GM19238 (cell line): ENCODE measurements around the gene TMEM100.

Experiments
- DNase-seq: peaks from one replicate; pipeline ENCODE4 v3.0.0; 2011; ENCODE audit warnings: low spot score; ENCODE audit not compliant: insufficient read length

Gene TMEM100, protein sequence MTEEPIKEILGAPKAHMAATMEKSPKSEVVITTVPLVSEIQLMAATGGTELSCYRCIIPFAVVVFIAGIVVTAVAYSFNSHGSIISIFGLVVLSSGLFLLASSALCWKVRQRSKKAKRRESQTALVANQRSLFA

DNA sequence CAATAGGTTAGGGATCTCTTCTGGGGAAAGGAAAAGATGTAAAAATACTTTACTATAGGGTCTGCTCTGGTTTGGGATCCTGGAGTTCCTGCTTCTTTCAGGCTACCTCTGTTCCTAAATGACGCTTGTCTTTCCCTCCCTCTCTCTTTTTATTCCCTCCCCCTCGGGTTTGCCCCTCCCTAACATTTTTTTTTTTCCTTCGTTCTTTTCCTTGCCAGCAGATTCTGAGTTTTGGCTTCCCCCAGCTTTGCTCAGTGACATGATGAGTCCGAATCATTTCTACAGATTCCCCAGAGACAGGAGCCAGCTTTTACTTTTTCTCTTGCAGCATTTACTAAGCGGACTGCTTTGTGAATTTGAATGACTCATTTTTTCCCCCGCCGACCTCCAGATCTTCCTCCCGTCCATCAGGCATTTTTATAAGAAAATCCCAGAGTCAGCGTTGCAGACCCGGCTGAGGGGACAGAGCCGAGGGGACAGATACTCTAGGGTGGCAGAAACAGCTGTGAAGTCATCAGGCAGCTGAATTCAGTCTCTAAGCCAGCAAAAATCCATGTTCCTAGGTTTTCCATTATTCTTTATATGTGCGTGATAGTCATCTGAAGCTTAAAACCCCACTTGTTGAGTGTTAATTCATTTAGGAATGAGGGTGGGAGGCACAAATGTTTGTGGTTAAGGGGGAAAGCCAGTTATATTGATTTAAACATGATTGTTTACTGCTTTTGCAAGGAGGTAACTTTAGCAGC, at the start of gene TMEM100:
TMEM100 (minus strand) TSS at position 123 of the 746 bp plus-strand sequence. CDS start 1,794 bp downstream, outside the sequence.
- DNase-seq: no peak

DNA sequence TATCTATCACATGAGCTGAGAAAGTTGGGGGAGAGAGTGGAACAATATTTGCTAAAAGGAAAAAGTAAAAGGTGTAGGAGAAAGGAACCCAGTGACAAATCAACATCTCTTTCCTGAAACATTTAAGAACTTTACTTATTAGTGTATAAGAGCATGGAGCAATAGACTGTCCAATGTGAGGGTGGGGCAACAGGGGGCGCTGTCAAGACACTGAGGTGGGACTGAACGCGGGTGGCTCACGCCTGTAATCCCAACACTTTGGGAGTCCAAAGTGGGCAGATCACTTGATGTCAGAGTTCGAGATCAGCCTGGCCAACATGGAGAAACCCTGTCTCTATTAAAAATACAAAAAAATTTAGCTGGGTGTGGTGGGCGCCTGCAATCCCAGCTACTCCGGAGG, 49.4 kb upstream of the TMEM100 start:
- DNase-seq: no peak

DNA sequence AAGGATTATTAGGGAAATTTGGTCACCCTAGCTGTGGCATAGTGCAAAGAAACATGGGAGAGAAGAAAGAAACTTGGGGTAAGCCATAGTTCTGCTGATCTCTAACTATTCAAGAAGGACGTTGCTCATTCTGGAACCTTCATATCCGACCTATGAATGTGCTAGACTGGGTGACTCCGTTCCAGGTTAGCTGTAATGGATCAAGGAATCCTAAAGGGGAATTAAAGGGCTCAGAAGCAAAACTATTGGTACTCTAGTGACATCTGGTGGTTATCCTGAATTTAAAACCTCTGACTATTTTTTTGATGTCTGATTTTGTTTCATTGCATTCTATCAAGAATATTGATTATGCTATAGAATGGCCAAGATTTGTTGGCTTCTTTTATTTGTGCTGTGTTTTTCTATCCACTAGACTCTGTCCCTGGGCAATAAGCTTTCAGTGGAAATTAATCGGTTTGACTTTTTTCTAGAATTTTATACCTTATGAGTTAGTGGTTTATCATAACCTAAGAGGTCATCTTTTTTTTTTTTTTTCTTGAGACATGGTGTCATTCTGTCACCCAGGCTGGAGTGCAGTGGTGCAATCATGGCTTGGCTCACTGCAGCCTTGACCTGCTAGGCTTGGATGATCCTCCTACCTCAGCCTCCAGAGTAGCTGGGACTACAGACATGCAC, 47.7 kb upstream of the TMEM100 start:
- peak; percentile 7 for DNase-seq

DNA sequence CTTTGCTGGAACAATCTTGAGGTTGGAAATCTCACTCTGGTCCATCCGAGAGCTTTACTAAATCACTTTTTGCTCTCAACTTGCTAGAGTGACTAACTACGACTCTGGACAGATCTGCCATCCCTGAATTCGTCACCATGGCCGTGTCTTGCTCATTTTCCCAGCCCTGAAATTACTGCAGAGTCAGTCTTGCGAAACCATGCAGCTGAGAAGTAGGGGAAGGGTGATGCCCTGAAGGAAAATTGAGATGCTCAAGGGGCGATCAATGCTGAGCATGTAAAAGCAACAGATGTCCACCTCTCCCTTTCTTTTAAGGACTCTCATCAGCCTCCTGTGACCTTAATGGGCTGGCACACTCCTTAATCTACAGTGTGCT, 46.9 kb upstream of the TMEM100 start:
- no peak for DNase-seq

DNA sequence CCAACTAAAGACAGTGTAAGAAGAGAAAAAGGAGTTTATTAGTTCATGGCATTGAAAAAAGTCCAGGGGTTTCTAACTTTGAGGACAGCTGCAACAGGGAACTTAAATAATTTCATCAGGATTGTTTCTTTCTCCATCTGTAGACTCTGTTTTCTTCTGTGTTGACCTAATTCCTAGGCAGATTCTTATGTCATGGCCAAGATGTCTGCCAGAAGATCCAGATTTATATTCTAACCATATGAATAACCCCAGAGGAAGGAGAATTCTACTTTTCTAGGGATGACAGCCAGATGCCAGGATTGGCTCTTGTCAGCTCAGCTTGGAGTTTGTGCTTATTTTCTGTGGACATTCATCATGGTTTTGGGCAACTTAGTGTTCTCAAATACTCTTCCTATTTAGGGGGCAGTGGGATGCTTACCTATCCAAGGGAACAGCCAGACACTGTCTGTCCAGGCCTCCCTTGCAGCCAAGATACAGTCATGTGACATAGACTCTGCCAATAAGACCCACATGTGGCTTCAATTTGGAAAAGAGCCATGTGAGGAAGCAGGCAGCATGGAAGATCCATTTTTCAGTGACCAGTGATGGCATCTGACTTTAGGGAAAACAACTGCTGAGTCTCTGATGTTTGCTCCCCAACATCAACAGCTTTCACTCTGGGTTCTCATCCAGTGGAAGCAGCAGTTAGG, 46.4 kb upstream of the TMEM100 start:
- no peak for DNase-seq

DNA sequence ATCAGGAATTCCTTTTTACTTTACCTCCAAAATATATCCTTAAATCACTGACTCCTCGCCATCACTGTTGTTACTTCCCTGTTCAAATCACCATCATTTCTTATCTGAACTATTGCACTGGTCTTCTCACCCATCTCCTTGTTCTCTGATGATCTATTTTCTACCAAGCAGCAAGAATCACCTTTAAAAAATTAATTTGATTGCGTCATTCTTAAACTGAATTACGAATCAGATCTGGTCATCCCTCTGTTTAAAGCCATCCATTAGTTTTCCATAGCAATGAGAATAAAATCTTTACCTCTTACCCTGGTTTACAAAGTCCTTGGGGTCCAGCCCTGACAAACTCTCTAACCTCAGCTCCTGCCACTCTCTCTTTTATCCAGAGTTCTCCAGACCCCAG, 42.8 kb upstream of the TMEM100 start:
- DNase-seq: no peak

DNA sequence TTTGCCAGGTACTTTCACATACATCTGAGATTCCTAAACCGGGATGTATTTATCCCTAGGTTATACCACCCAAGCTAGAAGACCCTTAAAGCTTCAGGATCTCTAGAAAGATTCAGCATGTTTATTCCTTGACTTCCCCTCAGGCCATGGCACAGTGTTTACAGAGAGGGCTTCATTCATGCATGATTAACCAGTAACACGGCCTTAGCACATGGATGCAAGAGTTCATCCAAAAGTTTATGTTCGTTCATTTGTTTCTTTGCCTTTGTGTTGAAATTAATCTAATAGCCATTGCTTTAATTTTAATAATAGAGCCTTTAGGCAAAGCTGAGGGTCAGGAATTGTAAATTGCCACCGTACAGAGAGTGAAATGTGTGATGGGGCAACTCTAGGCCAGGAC, 41.9 kb upstream of the TMEM100 start:
- no peak for DNase-seq

DNA sequence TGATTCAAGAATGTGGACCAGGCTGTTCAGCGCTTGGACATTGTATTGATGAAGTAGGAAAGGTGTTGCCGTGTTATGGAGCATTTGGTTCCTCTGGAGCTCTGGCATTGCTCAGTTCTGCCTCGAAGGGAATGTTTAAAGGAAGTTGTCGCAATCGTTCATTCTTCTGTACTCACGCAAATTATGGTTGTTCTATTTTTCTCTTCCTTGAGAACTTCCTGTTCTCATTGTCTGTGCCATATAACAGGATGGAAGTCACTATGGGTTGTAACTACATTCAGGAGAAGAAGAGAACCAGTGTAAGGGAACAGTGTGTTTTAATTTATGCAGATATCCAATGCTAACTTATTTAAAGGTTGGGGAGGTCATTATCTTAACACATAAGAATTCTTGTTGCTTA, 41.2 kb upstream of the TMEM100 start:
- no peak for DNase-seq

DNA sequence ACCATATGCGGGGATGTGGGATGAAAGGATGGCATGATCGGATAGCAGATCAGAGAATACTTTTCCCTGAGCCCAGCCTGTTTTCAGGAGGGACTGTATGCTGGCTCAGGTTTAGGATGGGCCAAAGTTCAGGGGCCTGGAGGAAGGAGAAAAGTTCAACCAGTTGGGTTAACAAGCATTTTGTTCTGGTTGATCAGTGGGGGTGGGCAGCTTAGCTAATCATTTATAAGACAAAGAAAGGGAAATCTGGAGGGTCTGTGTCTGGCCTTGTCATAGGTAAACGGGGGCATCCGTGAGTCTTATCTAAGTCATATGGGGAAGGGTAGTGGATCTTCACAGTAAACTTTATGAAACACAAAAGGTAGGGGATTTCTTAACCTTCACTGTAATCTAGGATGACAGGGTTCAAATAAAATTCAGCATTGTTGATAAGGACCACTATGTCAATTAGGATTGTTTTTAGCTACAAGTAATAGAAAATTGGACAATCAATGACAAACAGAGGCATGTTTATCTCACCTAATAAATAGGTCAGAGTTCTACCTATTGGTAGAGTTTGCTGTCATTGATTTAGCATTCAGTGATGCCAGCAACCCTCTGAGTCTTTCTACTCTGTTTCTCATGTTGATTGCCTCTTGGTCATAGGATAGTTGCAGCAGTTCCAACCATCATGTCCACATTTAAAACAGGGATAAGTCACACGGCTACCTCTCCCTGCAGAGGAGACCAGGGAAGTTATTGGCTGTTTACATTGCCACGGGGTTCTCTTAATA, 39.6 kb upstream of the TMEM100 start:
- DNase-seq: no peak

DNA sequence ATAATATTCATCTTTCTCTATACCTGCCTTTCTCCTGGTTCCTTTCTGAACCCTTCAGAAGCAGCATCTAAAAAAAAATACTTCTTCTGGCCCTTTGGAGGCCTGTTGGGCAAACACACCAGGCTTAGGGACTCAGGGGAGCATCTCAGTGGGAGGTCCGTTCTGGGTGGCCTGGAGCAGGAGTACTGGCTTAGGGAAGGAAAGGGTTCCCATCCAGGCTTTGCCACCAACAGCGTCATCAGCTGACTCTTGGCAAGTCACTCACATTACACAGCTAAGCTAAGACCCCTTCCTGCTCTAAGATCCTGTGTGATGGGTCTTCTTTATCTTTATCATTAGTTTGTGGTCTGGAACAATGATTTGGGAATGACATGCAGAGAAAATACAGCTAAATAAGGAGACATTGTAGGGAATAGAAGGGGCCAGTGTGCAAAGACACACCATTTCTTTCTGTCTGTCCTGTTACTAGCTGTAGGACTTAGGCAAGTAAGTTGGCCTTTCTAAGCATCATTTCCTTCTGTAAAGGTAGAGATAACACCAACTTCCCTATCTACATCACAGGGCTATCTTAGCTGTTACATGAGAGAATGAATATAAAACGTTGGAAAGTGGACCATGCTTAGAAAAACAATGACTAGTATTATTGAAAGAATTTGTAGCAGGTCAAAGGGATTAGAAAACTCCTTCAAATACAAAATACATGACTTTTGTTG, 38.1 kb upstream of the TMEM100 start:
- DNase-seq: no peak

DNA sequence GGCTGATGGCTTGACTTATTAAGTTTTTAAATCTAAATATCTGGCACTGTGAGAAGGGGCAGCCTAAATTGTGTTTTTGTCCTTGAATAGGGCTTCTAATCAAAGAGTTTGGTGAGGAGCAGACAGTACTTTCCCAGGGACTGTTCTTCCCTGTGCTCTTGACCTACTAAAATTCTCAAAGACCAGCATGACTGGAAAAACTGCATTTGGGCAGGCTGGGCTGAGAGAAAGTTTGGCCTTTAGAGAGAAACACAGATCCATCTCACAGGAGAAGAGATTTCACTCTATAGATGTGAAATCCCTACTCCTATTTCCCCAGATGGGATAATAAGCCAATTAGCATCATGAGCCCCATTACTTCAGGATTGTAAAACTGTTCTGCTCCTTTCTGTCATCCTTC, 35.5 kb upstream of the TMEM100 start:
- no peak for DNase-seq

DNA sequence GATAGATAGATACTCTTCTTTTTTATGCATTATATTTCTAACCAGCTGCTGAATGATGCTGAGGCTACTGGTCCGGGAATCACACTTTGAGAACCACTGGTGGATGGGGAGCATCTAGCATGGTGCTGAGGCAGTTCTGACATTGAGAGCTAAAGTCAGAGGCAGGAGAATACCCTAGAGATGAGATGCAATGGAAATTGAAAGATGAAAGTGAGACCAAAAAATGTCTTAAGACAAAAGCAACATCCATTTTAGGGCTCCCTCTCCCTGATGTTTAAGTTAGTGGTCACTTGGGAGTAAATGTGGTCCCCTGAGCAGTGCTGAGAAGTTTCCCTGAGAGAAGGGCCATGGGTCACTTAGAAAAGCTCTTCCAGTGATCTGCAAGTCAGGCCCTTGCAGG, 35.0 kb upstream of the TMEM100 start:
- DNase-seq: no peak

DNA sequence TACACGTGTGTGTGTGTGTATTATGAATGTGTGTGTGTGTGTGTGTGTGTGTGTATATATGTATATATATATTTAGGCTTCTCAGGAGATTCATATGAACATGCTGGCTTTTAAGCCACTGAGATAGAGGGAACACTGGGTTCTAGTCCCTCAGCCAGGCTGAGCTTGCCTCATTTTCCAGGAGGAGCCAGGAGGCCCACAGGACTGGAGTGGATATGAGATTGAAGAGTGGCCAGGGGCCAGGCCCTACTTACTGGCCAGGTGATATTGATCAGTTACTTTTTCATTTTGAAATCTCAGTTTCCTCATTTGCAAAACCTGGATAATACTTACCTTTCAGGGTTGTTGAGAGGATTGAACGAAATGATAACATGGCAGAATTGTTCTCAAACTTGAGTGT, 34.0 kb upstream of the TMEM100 start:
- DNase-seq: no peak

DNA sequence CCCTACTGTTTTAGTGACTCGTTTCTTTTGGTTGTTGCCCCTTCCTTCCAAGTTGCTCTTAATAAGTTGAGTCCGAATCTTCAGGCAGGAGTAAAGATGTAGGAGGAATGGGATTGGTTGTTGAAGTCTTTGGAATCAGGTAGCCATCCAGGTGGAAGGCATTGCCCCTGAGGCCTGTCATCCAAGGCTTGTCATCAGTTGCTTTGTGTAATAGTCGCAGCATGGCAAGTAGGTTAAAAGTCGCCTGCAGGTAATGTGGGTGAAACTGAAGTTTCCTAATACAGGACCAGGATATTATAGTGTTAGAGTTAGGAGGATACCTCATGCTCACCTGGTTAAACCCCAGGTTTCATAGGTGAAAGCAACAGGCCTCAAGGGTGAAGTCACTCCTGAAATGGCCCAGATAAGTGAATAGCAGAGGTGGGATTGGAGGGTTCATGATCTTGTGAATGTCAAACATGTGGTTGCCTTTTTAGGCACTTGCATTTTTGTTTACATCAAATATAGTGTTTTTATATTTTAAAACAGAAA, 29.1 kb upstream of the TMEM100 start:
- DNase-seq: no peak

DNA sequence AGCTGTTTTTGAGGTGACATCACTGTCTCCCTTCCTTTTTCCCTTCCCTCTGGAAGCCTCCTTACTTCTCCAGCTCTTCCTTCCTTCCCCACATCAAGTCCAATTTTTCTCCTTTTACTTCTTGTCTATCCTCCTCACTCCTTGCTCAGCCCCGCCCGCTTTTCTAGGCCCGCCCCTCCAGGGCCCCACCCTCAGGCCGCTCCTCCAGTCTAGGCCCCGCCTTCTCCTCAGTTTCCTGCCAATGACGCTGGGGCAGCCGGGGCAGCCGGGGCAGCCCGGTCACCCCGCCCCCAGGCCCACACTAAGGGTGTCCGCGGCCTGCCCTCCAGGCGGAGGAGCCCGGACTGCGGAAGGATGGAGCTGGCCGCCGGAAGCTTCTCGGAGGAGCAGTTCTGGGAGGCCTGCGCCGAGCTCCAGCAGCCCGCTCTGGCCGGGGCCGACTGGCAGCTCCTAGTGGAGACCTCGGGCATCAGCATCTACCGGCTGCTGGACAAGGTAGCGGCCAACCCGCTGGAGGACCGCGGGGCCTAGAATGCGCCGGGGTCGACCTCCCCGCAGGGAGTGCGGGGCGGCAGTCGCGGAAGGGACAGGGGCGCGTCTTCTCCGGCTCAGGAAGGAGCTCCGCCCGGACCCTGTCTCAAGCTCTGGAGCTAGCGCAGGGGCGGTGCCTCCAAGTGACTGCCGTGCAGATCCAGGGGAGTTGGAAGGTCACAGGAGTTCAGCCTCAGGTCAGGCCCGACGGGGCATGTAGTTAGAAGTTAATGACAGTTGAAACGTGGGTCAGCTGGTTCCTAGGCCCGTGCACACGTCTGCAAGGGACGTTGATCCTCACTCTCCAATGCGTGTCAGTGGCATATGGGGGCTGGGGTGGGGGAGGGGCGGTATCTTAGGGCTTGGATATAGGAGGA, 28.3 kb upstream of the TMEM100 start, which contains the start of gene PCTP:
PCTP (plus strand) TSS at position 302 of the 908 bp plus-strand sequence; CDS start at position 355, 53 bp downstream.
- DNase-seq: peak; percentile 78

DNA sequence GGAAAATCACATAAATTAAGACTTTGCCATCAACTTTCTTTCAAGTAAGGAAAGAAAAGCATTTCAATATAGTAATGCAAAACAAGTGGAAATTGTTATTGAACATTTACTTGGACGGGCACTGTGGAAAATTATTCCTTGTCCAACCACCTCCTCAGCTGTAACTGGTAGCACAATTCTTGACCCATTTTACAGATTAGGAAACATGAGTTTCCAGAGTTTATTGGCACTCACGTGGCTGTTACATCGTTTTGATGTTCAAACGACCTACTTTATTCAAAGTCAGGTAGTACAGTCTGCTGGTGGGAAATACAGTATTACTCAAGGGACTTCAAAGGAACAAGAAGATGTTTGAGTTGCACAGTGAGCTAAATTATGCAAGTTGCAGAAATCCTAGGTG, 27.3 kb upstream of the TMEM100 start:
- DNase-seq: no peak

DNA sequence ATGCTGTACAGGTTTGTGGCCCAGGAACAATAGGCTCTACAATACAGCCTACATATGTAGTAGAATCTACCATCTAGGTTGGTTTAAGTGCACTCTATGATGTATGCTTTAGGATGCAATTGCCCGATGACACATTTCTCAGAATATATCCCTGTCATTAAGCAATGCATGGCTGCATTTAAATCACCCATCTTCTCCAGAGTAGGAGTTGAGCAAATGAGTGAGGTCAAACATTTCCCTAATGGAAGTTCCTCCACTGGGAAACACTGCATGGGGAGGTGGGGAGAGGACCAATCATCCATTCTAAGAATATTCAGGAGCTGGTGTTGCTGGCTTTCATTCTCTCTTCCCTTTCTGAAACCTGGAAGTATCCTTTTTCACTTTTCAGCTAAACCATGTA, 26.2 kb upstream of the TMEM100 start:
- no peak for DNase-seq

DNA sequence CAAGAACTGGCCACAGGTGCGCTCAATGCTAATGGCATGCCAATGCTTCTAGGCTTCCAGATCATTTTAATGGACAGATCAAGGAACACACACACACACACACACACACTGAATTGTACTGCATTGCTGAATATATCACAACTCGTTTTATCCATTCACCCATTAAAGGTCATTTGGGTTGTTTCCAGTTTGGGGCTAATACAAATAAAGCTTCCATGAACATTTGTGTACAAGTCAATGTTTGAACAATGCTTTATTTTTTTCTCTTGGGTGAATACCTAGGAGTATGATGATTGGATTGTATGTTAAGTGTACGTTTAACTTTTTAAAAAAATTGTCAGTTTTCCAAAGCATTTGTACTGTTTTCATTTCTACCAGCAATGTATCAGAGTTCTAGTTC, 24.5 kb upstream of the TMEM100 start:
- DNase-seq: no peak

DNA sequence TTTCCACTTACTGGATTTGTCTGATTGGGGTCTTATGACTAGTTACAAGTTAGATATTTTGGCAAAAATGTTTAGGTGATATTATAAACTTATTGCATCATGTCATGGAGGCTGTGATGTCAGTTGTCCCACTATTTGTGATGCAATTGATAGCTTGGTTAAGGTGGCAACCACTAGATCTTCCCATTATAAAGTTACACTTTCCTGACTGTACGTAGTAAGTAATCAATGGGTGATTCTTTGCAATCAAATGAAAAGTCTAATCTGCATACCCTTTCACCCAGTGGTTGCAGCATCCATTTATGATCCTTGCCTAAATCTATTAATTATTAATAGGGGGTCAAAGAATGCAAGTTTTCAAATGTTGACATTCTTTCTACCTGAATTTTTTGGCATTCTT, 23.8 kb upstream of the TMEM100 start:
- no peak for DNase-seq
